ENCODE data around the gene DNAJC5G. TPM values are rescaled to one million over a fixed set of nuclear protein-coding genes. Genes with fewer than 3 reads are reported as not detected.
A peak's percentile ranks its signal among the peaks of the same experiment; 100 is the strongest.

The DNAJC5G gene
- total and polyA plus RNA-seq, 12 donors, result 0.14 to 2.9 (median 1.1) TPM; not detected in 4

- H3K9me3 ChIP-seq (replicated peaks in 1 of 3), result no peaks in the 10 kb centered on the region
- peak; percentile 60 to 82 (median 72) for DNase-seq
- H3K27me3 ChIP-seq, result peaks cover 19% of the 10 kb centered on the region
- H3K36me3 ChIP-seq (replicated peaks in 1 of 2), result no peaks in the 10 kb centered on the region
- H3K27ac ChIP-seq, result peak overlapping the region in 3 of 5 donors; percentile 27 to 60 (median 30)
- intact Hi-C loops (cut with DNase I), result loop anchor here in 1 of 2 donors (5.0 to 10.0 kb wide), 2 partner anchors 59 to 206 kb away; no protein-coding TSS in a partner anchor
- peak; percentile 85 to 98 (median 92) for TF ChIP-seq CTCF (IDR thresholded peaks at IDR 0.05)
- peak in 1 of 2 donors; percentile 11 for TF ChIP-seq POLR2A (IDR thresholded peaks at IDR 0.05)
- peak overlapping the region in 1 of 4 donors; percentile 50 for H3K4me3 ChIP-seq
- 13 to 20% (median 17%) methylated on average over 24 to 25 of the region's 25 CpGs for WGBS, 4 donors
- H3K4me1 ChIP-seq (replicated peaks in 1 of 2), result peaks cover 10 to 18% of the 10 kb centered on the region in 2 donors
These were observed 28.1 kb downstream of the DNAJC5G start for GRCh38 chr2:27303093-27304025.

- Histone ChIP-seq H3K27ac (no peak overlapping the region), H3K4me3 (no peak overlapping the region), H3K36me3 (replicated peaks in 1 of 2) (peaks cover 0 to 4% of the 10 kb centered on the region in 2 donors), H3K9me3 (replicated peaks in 1 of 3) (no peaks in the 10 kb centered on the region), H3K27me3 (peaks cover 19% of the 10 kb centered on the region), H3K4me1 (replicated peaks in 1 of 2) (peaks cover 10 to 21% of the 10 kb centered on the region in 2 donors)
- DNase-seq, result no peak
- TF ChIP-seq POLR2A (IDR thresholded peaks at IDR 0.05) (no peak), CTCF (IDR thresholded peaks at IDR 0.05) (no peak)
- WGBS, 4 donors, result 87 to 89% (median 89%) methylated on average over 10 to 13 of the region's 13 CpGs
- intact Hi-C loops (cut with DNase I), result loop anchor here in 1 of 2 donors (5.0 to 10.0 kb wide), 2 partner anchors 60 to 207 kb away; no protein-coding TSS in a partner anchor
These were observed 29.4 kb downstream of the DNAJC5G start for GRCh38 chr2:27304488-27305240.

- intact Hi-C loops (cut with DNase I), result loop anchor here in 1 of 2 donors (10.0 kb wide), 1 partner anchor 61 kb away; no protein-coding TSS in a partner anchor
- Histone ChIP-seq H3K4me1 (replicated peaks in 1 of 2) (peaks cover 10 to 21% of the 10 kb centered on the region in 2 donors), H3K36me3 (replicated peaks in 1 of 2) (peaks cover 0 to 6% of the 10 kb centered on the region in 2 donors), H3K4me3 (no peak overlapping the region), H3K27ac (no peak overlapping the region), H3K27me3 (peaks cover 19% of the 10 kb centered on the region), H3K9me3 (replicated peaks in 1 of 3) (no peaks in the 10 kb centered on the region)
- WGBS, 4 donors, result 90 to 98% (median 93%) methylated on average over 13 to 16 of the region's 16 CpGs
- TF ChIP-seq CTCF (IDR thresholded peaks at IDR 0.05) (no peak), POLR2A (IDR thresholded peaks at IDR 0.05) (no peak)
- no peak for DNase-seq
These were observed 30.3 kb downstream of the DNAJC5G start for GRCh38 chr2:27305516-27305915.

GRCh38 chr2:27306136-27306535 is 30.9 kb downstream of the DNAJC5G start:
- H3K36me3 ChIP-seq (replicated peaks in 1 of 2), result peaks cover 0 to 6% of the 10 kb centered on the region in 2 donors
- peaks cover 19% of the 10 kb centered on the region for H3K27me3 ChIP-seq
- no peaks in the 10 kb centered on the region for H3K9me3 ChIP-seq (replicated peaks in 1 of 3)
- DNase-seq, result no peak
- intact Hi-C loops (cut with DNase I), result loop anchor here in 1 of 2 donors (10.0 kb wide), 1 partner anchor 61 kb away; no protein-coding TSS in a partner anchor
- peaks cover 10 to 21% of the 10 kb centered on the region in 2 donors for H3K4me1 ChIP-seq (replicated peaks in 1 of 2)
- H3K4me3 ChIP-seq, result no peak overlapping the region
- WGBS, 4 donors, result 29 to 62% (median 42%) methylated on average over 15 to 26 of the region's 26 CpGs
- TF ChIP-seq CTCF (IDR thresholded peaks at IDR 0.05), result no peak
- no peak for TF ChIP-seq POLR2A (IDR thresholded peaks at IDR 0.05)
- no peak overlapping the region for H3K27ac ChIP-seq
